Gastrocnemius medialis (tissue), 4 donors: Measurements from ENCODE around the gene PTTG1IP.

ENCODE experiments used
- POLR2A ChIP-seq, 2 donors: fragments of 450-650 bp; IDR thresholded peaks; one replicate each; pipeline ENCODE4 v1.6.1; 2017; ENCODE audit warnings: antibody characterized with exemption in 2 of 2, mild to moderate bottlenecking in 2 of 2, moderate library complexity in 2 of 2
- TF ChIP-seq, protein P1 (sequence below), 5 experiments: fragments of 450-650 bp in 3 of 5; fragments of 200-600 bp in 2 of 5; sonication (generic) in 2 of 5; IDR thresholded peaks in 4 of 5; conservative IDR thresholded peaks in 1 of 5; 1 replicate in 4 of 5; 2 replicates in 1 of 5; pipeline ENCODE4 v1.5.1; 2016 to 2019; ENCODE audit warnings: antibody characterized with exemption in 5 of 5, mild to moderate bottlenecking in 3 of 5, moderate library complexity in 3 of 5

DNA sequence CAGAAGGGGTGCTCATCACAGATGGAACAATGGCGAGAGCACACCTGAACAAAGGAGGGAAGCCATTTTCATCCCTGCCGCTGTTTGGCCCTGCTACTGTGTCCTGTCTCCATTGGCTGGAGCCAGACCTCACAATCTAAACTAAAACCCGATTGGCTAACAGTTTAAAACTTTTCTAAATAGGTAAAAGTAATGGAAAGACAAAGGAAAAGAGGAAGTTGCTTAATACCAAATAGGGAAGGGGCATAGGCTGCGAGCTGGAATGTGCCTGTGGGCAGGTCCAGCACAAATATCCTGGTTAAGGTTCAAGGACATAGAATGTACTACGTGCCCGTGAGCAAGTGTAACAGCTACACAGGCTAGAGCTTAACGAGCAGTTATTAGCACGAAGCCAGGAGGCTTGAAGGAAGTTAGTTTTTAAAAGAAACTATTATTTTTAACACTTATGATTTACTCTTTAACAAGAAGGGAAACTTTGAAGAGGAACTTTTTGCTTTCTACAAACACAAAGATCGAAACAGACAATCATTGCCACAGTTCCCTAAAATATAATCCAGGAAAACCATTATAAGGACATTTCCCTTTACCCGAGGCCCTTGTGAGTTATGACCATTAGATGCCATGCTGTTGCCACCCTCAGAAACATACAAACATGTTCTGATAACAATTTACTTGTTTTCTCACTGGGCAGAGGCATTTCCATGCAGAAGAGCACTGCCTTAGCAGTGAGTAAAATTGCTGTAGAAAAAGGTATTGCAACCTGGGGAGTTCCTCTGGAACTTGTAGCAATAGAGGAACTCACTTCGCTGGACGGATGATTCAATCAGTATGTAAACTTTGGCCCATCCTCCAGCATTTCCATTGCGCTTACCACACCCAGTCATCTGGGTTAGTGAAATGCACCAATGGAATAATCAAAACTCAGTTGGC, 4.8 kb upstream of the PTTG1IP start:
- TF ChIP-seq, protein P1, sequence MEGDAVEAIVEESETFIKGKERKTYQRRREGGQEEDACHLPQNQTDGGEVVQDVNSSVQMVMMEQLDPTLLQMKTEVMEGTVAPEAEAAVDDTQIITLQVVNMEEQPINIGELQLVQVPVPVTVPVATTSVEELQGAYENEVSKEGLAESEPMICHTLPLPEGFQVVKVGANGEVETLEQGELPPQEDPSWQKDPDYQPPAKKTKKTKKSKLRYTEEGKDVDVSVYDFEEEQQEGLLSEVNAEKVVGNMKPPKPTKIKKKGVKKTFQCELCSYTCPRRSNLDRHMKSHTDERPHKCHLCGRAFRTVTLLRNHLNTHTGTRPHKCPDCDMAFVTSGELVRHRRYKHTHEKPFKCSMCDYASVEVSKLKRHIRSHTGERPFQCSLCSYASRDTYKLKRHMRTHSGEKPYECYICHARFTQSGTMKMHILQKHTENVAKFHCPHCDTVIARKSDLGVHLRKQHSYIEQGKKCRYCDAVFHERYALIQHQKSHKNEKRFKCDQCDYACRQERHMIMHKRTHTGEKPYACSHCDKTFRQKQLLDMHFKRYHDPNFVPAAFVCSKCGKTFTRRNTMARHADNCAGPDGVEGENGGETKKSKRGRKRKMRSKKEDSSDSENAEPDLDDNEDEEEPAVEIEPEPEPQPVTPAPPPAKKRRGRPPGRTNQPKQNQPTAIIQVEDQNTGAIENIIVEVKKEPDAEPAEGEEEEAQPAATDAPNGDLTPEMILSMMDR (IDR thresholded peaks at IDR 0.05 in 4 of 5, conservative IDR thresholded peaks at IDR 0.05 in 1 of 5), result no peak
- TF ChIP-seq POLR2A (IDR thresholded peaks at IDR 0.05), result no peak
